T-cell (primary cell): Measurements from ENCODE around the gene PRPF8. TPM values are rescaled to one million over a fixed set of nuclear protein-coding genes. Genes with fewer than 3 reads are reported as not detected.
"Not testable (repeated sequence)": the region's sequence is repeated elsewhere in the genome, so short reads cannot be mapped to it uniquely, and the experiment has no call there.

Source experiments
- ATAC-seq, 4 experiments: fragments of 200-7000 bp in 3 of 4; fragments of 150-1000 bp in 1 of 4; cut with Tn5 transposase; replicated peaks in 1 of 4; 1 replicate in 3 of 4; 2 replicates in 1 of 4; pipeline ENCODE4 v1.10.0; 2021; ENCODE audit warnings: moderate library complexity in 3 of 4, mild to moderate bottlenecking in 2 of 4, moderate number of reproducible peaks in 1 of 4
- CTCF ChIA-PET, 2 donors: fragments of 300-600 bp; sonication (Branson Sonifier 250); formaldehyde crosslinking; loops; one replicate each; lab custom pipeline; 2022; ENCODE audit warnings: antibody characterized with exemption in 2 of 2; lab: Charles Lee
- POLR2A ChIA-PET, 2 donors: fragments of 300-600 bp; sonication (Branson Sonifier 250); formaldehyde crosslinking; loops; one replicate each; lab custom pipeline; 2022; ENCODE audit warnings: antibody characterized with exemption in 2 of 2; lab: Charles Lee
- DNase-seq, 35 experiments: peaks; one replicate each; pipeline versions ENCODE4 v3.0.0 to v3.0.0-alpha.2; 2013 to 2023
- H3K27ac ChIP-seq: one replicate; pipeline ENCODE4 v1.5.1; 2013; ENCODE audit warnings: low read length
- H3K27me3 ChIP-seq, 2 experiments: replicated peaks in 1 of 2; 1 replicate in 1 of 2; 2 replicates in 1 of 2; pipeline versions ENCODE4 v1.6.1 to v1.7.0; 2013; ENCODE audit warnings: low read length in 1 of 2, mixed read lengths in 1 of 2; ENCODE audit not compliant: control insufficient read depth in 2 of 2, insufficient read depth in 2 of 2; ENCODE audit errors: extremely low read depth in 1 of 2
- H3K36me3 ChIP-seq, 2 donors: 1 replicate in 1 of 2; 2 replicates in 1 of 2; pipeline versions ENCODE4 v1.6.1 to v1.7.0; 2013; ENCODE audit warnings: low read length in 1 of 2; ENCODE audit not compliant: control insufficient read depth in 2 of 2, insufficient read depth in 1 of 2; ENCODE audit errors: extremely low read depth in 1 of 2
- H3K4me1 ChIP-seq, 2 experiments: 1 replicate in 1 of 2; 2 replicates in 1 of 2; pipeline versions ENCODE4 v1.6.1 to v1.7.0; 2013; ENCODE audit warnings: low read length in 2 of 2, mixed read lengths in 1 of 2; ENCODE audit not compliant: insufficient read depth in 2 of 2, control insufficient read depth in 1 of 2; ENCODE audit errors: extremely low read depth in 1 of 2
- H3K4me3 ChIP-seq, 2 donors: 1 replicate in 1 of 2; 2 replicates in 1 of 2; pipeline versions ENCODE4 v1.5.1 to v1.7.0; 2013; ENCODE audit warnings: mild to moderate bottlenecking in 2 of 2, low read length in 1 of 2, moderate library complexity in 1 of 2; ENCODE audit not compliant: control insufficient read depth in 1 of 2; ENCODE audit errors: extremely low read depth in 1 of 2
- H3K9me3 ChIP-seq: 2 replicates; pipeline ENCODE4 v1.7.0; 2013
- H3K27ac Mint-ChIP-seq, 2 donors: one replicate each; pipeline ENCODE4 v1.8.0; 2020 to 2021; ENCODE audit warnings: mild to moderate bottlenecking in 2 of 2, mixed read lengths in 2 of 2
- H3K27me3 Mint-ChIP-seq, 2 donors: one replicate each; pipeline ENCODE4 v1.8.0; 2021 to 2022; ENCODE audit warnings: mixed read lengths in 2 of 2
- H3K36me3 Mint-ChIP-seq: one replicate; pipeline ENCODE4 v1.8.0; 2021; ENCODE audit warnings: mixed read lengths
- H3K4me1 Mint-ChIP-seq, 3 donors: one replicate each; pipeline ENCODE4 v1.8.0; 2020 to 2022; ENCODE audit warnings: mixed read lengths in 3 of 3, mild to moderate bottlenecking in 1 of 3
- H3K4me3 Mint-ChIP-seq, 3 donors: one replicate each; pipeline ENCODE4 v1.8.0; 2020 to 2022; ENCODE audit warnings: mild to moderate bottlenecking in 3 of 3, mixed read lengths in 3 of 3, moderate library complexity in 3 of 3
- H3K9me3 Mint-ChIP-seq, 3 donors: one replicate each; pipeline ENCODE4 v1.8.0; 2020 to 2022; ENCODE audit warnings: mixed read lengths in 3 of 3
- WGBS: methylation state at CpG from one replicate; pipeline ENCODE4 v1.1.5; 2013; ENCODE audit warnings: missing lambda C conversion rate; ENCODE audit not compliant: insufficient coverage; 5-methylcytosine and 5-hydroxymethylcytosine counted together
- total RNA-seq, 35 experiments: library from RNA in 6 of 35; stranded (reverse) in 6 of 35; fragments of 120-200 nt in 1 of 35; gene quantifications; one replicate each; pipeline versions ENCODE4 v1.2.1 to v1.2.4 and lab custom pipeline; 2013 to 2026

The PRPF8 gene
- total RNA-seq, 5 donors from 2014 or later (not counting 1 experiment from before 2014, with no cell fraction given) = 387 to 543 (median 409) TPM

DNA sequence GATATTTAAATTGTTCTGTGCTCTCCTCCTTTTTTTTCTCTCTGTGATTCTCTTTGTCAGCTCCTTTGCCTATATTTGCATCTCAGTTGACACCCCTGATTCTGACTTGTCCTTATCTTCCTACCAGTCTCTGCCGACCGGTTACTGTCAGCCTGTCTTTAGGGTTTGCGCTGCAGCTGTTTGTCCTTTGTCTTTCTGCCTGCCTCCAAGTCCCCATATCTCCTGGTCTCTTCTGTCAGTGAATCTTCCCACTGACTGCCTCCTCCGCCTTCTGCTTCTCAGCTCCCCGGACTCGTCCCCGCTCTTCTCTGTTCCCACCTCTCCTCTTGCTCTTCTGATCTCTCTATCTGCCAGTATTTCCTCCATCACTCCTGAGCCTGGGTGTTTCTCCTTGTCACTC lies 20.3 kb upstream of the PRPF8 start:
- H3K36me3 Mint-ChIP-seq = no peaks in the 10 kb centered on the region
- Histone ChIP-seq H3K9me3 (no peaks in the 10 kb centered on the region), H3K27ac (no peak overlapping the region), H3K36me3 (no peaks in the 10 kb centered on the region), H3K27me3 (peaks cover 4 to 27% of the 10 kb centered on the region in 2 experiments), H3K4me1 (peaks cover 4 to 27% of the 10 kb centered on the region in 2 experiments), H3K4me3 (no peak overlapping the region)
- POLR2A ChIA-PET = no interaction called here
- no peak overlapping the region for H3K4me3 Mint-ChIP-seq
- CTCF ChIA-PET = no interaction called here
- DNase-seq = no peak
- WGBS = 96% methylated on average over 7 of the region's 7 CpGs
- peaks cover 0 to 15% (median 6%) of the 10 kb centered on the region in 3 donors for H3K4me1 Mint-ChIP-seq
- peaks cover 8 to 23% of the 10 kb centered on the region in 2 donors for H3K27me3 Mint-ChIP-seq
- H3K27ac Mint-ChIP-seq = peak overlapping the region in 1 of 2 donors; percentile 29
- no peak for ATAC-seq
- H3K9me3 Mint-ChIP-seq = no peaks in the 10 kb centered on the region

DNA sequence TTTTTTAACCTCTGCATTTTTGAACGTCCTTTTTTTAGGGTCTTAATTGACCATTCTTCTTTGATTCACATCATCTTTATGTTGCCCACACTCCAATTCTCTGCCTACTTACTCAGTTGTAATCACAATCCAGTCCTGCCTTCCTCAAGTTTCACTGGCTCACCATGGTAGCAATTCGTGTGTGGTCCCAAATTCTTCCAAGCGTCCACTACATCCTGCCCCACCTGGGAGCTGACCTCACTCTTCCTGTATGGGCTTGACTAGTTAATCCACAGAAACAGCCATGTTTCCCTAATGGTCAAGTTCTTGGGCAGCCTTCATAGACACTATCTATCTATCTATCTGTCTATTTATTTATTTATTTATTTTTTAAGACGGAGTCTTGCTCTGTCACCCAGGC lies 18.4 kb upstream of the PRPF8 start:
- Histone ChIP-seq H3K4me1 (peaks cover 0 to 8% of the 10 kb centered on the region in 2 experiments), H3K4me3 (no peak overlapping the region), H3K36me3 (no peaks in the 10 kb centered on the region), H3K27ac (no peak overlapping the region), H3K27me3 (peaks cover 3 to 10% of the 10 kb centered on the region in 2 experiments), H3K9me3 (no peaks in the 10 kb centered on the region)
- no peak overlapping the region for H3K27ac Mint-ChIP-seq
- H3K36me3 Mint-ChIP-seq = no peaks in the 10 kb centered on the region
- ATAC-seq = no peak
- WGBS = 33% methylated on average over 1 of the region's 4 CpGs
- peaks cover 0 to 10% (median 3%) of the 10 kb centered on the region in 3 donors for H3K4me1 Mint-ChIP-seq
- DNase-seq = no peak
- CTCF ChIA-PET = interaction anchor here in 1 of 2 donors (0.5 kb wide), 1 partner anchor 37 kb away, joined by 4 read pairs; no protein-coding TSS in a partner anchor
- H3K9me3 Mint-ChIP-seq = no peaks in the 10 kb centered on the region
- peaks cover 8 to 20% of the 10 kb centered on the region in 2 donors for H3K27me3 Mint-ChIP-seq
- H3K4me3 Mint-ChIP-seq = no peak overlapping the region
- POLR2A ChIA-PET = no interaction called here

DNA sequence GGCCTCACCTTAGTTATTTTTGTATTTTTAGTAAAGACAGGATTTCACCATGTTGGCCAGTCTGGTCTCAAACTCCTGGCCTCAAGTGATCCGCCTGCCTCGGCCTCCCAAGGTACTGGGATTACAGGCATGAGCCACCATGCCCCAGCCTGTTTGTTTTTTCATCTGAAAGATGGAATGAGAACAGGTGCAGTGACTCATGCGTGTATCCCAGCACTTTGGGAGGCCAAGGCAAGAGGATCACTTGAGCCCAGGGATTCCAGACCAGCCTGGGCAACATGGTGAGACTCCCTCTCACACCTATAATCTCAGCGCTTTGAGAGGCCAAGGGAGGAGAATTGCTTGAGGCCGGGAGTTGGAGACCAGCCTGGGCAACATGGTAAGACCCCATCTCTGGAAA lies 15.2 kb upstream of the PRPF8 start:
- H3K27ac Mint-ChIP-seq, DNase-seq, H3K4me1 ChIP-seq, H3K36me3 ChIP-seq, H3K27me3 ChIP-seq, POLR2A ChIA-PET, H3K4me1 Mint-ChIP-seq, H3K9me3 ChIP-seq, H3K4me3 Mint-ChIP-seq, H3K36me3 Mint-ChIP-seq, H3K27ac ChIP-seq, ATAC-seq, H3K27me3 Mint-ChIP-seq, H3K9me3 Mint-ChIP-seq, H3K4me3 ChIP-seq, CTCF ChIA-PET: not testable (repeated sequence)
- 100% methylated on average over 3 of the region's 5 CpGs for WGBS

DNA sequence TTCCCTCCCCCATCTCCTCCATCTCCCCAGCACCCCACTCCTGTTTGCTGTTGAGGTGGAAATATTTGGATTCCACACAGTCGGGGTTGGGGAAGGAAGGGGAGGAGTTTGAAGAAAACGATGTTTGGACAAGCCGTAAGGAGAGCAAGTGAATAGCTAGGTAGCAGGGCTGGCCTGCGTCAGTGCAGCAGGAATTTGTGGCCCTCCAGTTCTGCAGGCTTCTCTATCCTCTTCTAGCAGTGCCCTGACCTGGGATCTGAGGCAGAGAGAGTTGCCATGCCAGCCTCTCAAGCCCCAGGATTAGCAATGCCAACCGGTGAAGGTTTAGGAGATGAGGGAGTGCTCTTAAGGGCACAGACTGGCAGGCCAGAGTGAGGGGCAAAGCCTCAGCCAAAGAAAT lies 13.0 kb upstream of the PRPF8 start:
- H3K27me3 Mint-ChIP-seq = peaks cover 0 to 4% of the 10 kb centered on the region in 2 donors
- no peak overlapping the region for H3K27ac Mint-ChIP-seq
- ChIA-PET CTCF (interaction anchor here in 1 of 2 donors (0.7 kb wide), 1 partner anchor 131 kb away, joined by 6 read pairs; no protein-coding TSS in a partner anchor), POLR2A (no interaction called here)
- DNase-seq = no peak
- Histone ChIP-seq H3K4me1 (no peaks in the 10 kb centered on the region), H3K9me3 (no peaks in the 10 kb centered on the region), H3K27me3 (peaks cover 0 to 11% of the 10 kb centered on the region in 2 experiments), H3K4me3 (no peak overlapping the region), H3K27ac (no peak overlapping the region), H3K36me3 (no peaks in the 10 kb centered on the region)
- no peaks in the 10 kb centered on the region for H3K4me1 Mint-ChIP-seq
- no peak overlapping the region for H3K4me3 Mint-ChIP-seq
- no peaks in the 10 kb centered on the region for H3K9me3 Mint-ChIP-seq
- H3K36me3 Mint-ChIP-seq = no peaks in the 10 kb centered on the region
- 78% methylated on average over 4 of the region's 5 CpGs for WGBS
- ATAC-seq = no peak

DNA sequence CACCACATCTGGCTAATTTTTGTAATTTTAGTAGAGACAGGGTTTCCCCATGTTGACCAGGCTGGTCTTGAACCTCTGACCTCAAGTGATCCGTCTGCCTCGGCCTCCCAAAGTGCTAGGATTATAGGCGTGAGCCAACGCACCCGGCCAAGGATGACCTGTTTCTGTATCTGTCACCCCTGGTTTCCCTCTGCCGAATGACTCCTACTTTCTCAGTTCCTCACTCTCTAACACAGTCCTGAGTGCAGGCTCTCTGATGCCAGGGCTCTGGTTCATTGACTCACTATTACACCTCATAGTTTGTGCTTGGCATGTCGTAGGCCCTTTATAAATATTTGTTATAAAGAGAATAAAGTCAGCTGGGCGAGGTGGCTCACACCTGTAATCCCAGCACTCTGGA lies 10.7 kb upstream of the PRPF8 start:
- Mint-ChIP-seq H3K27me3 (peaks cover 2 to 4% of the 10 kb centered on the region in 2 donors), H3K36me3 (no peaks in the 10 kb centered on the region), H3K27ac (no peak overlapping the region), H3K4me1 (no peaks in the 10 kb centered on the region), H3K9me3 (no peaks in the 10 kb centered on the region), H3K4me3 (no peak overlapping the region)
- Histone ChIP-seq H3K4me1 (no peaks in the 10 kb centered on the region), H3K27me3 (peaks cover 0 to 11% of the 10 kb centered on the region in 2 experiments), H3K9me3 (no peaks in the 10 kb centered on the region), H3K36me3 (no peaks in the 10 kb centered on the region), H3K27ac (no peak overlapping the region), H3K4me3 (no peak overlapping the region)
- ATAC-seq (no peak), DNase-seq (no peak)
- WGBS = 87% methylated on average over 7 of the region's 8 CpGs
- CTCF ChIA-PET = no interaction called here
- POLR2A ChIA-PET = no interaction called here

DNA sequence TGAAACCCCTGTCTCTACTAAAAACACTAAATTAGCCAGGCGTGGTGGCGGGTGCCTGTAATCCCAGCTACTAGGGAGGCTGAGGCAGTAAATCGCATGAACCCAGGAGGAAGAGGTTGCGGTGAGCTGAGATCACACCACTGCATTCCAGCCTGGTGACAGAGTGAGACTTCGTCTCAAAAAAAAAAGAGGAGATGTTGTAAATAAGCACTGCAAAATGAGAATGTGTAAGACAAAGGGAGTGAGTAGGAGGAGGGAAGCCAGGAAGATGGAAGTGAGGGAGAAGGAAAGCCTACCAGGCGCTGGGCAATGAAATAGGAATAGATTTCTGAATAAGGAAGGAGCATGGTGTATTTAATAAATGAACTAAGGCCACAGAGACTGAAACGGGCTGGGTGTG lies 8.7 kb upstream of the PRPF8 start:
- DNase-seq = no peak
- peaks cover 2 to 4% of the 10 kb centered on the region in 2 donors for H3K27me3 Mint-ChIP-seq
- H3K36me3 ChIP-seq = no peaks in the 10 kb centered on the region
- no peaks in the 10 kb centered on the region for H3K4me1 Mint-ChIP-seq
- 75% methylated on average over 6 of the region's 7 CpGs for WGBS
- ATAC-seq = no peak
- H3K27ac ChIP-seq = no peak overlapping the region
- CTCF ChIA-PET = no interaction called here
- H3K36me3 Mint-ChIP-seq = no peaks in the 10 kb centered on the region
- H3K27ac Mint-ChIP-seq = no peak overlapping the region
- H3K4me3 Mint-ChIP-seq = no peak overlapping the region
- H3K9me3 ChIP-seq = no peaks in the 10 kb centered on the region
- no peak overlapping the region for H3K4me3 ChIP-seq
- POLR2A ChIA-PET = no interaction called here
- no peaks in the 10 kb centered on the region for H3K4me1 ChIP-seq
- no peaks in the 10 kb centered on the region for H3K9me3 Mint-ChIP-seq
- peaks cover 0 to 11% of the 10 kb centered on the region in 2 experiments for H3K27me3 ChIP-seq
